Choroid plexus epithelial cell (primary cell): Measurements from ENCODE around the gene FRYL.
"Not testable (repeated sequence)": the region's sequence is repeated elsewhere in the genome, so short reads cannot be mapped to it uniquely, and the experiment has no call there.

Source experiments
- DNase-seq: peaks from one replicate; pipeline ENCODE4 v3.0.0-alpha.2; 2010; ENCODE audit warnings: low read depth
- H3K4me3 ChIP-seq: 2 replicates; pipeline ENCODE4 v1.5.1; 2011; ENCODE audit warnings: low read depth, mild to moderate bottlenecking, control low read depth, low read length, moderate library complexity
- CTCF ChIP-seq: conservative IDR thresholded peaks from 2 replicates; pipeline ENCODE4 v1.5.1; 2011; ENCODE audit warnings: low read depth, mild to moderate bottlenecking, control low read depth, inconsistent platforms, low read length, moderate library complexity

The FRYL gene

GRCh38 chr4:48641401-48641800 lies 138.7 kb downstream of the FRYL start:
- H3K4me3 ChIP-seq = no peak overlapping the region
- TF ChIP-seq CTCF = no peak
- no peak for DNase-seq

GRCh38 chr4:48640699-48641098 lies 139.4 kb downstream of the FRYL start:
- no peak for TF ChIP-seq CTCF
- no peak overlapping the region for H3K4me3 ChIP-seq
- no peak for DNase-seq

DNA sequence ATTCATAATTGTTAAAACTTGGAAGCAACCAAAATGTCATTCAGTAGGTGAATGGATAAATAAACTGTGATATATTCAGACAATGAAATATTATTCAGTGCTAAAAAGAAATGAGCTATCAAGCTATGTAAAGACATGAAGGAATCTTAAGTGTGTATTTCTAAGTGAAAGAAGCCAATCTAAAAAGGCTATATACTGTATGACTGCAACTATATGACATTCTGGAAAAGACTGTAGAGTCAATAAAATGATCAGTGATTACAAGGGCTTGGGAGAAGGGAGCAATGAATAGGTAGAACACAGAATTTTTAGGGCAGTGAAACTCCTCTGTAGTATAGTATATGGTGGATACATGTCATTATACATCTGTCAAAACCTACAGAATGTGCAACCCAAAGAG lies 139.9 kb downstream of the FRYL start:
- no peak for DNase-seq
- TF ChIP-seq CTCF = no peak
- no peak overlapping the region for H3K4me3 ChIP-seq

- no peak for DNase-seq
- no peak for TF ChIP-seq CTCF
- no peak overlapping the region for H3K4me3 ChIP-seq
Measured at GRCh38 chr4:48639807-48640206, 140.3 kb downstream of the FRYL start.

DNA sequence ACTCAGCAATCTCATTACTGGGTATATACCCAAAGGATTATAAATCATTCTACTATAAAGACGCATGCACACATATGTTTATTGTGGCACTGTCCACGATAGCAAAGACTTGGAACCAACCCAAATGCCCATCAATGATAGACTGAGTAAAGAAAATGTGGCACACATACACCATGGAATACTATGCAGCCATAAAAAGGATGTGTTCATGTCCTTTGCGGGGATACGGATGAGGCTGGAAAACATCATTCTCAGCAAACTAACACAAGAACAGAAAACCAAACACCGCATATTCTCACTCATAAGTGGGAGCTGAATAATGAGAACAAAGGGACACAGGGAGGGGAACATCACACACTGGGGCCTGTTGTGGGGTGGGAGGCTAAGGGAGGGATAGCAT lies 141.5 kb downstream of the FRYL start:
- not testable (repeated sequence) for DNase-seq, H3K4me3 ChIP-seq

- no peak overlapping the region for H3K4me3 ChIP-seq
- DNase-seq = no peak
- TF ChIP-seq CTCF = no peak
Measured at GRCh38 chr4:48636911-48637310, 143.2 kb downstream of the FRYL start.

DNA sequence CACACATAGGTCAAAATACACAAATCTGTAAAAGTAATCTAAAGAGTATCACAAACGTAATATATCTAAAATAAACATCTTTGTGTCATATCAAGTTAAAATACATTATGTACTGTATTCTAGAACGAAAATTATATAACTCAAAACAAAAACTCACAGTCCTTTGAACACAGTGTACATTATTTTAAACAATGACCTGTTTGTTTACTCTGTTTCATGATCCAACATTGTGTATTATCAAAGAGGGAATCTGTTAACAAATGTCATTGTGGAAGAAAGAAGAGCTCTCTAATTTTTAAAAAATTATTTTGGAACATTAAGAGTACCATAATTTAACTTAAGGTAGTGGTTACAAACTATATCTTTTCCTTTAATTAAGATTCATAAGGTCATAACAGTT lies 144.1 kb downstream of the FRYL start:
- H3K4me3 ChIP-seq = no peak overlapping the region
- TF ChIP-seq CTCF = no peak
- no peak for DNase-seq

DNA sequence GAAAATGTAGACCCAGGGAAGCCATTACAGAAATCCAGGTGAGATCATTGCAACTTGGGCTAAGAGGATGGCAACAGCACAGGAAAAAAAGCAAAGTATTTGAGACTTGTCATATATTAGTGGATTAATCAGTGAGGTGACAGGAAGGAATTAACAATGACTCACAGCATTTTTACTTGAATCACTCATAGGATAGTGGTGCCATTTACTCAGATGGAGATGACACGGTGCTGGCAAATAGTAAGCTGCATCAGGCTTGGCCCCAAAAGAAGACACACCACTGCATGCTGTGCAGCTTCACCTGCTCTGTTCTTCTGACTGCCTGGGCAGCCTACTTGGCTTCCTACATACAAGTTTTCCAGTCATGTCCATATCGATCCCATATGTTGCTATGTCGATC lies 144.8 kb downstream of the FRYL start:
- TF ChIP-seq CTCF = no peak
- no peak overlapping the region for H3K4me3 ChIP-seq
- DNase-seq = no peak
